SHP77 treated with DMSO at 0.1 percent for 48 hours (cell line): ENCODE results near the gene ABCC12.

Source experiments
- DNase-seq: peaks from one replicate; lab custom pipeline; 2025; lab: John Stamatoyannopoulos, UW

The ABCC12 gene

DNA sequence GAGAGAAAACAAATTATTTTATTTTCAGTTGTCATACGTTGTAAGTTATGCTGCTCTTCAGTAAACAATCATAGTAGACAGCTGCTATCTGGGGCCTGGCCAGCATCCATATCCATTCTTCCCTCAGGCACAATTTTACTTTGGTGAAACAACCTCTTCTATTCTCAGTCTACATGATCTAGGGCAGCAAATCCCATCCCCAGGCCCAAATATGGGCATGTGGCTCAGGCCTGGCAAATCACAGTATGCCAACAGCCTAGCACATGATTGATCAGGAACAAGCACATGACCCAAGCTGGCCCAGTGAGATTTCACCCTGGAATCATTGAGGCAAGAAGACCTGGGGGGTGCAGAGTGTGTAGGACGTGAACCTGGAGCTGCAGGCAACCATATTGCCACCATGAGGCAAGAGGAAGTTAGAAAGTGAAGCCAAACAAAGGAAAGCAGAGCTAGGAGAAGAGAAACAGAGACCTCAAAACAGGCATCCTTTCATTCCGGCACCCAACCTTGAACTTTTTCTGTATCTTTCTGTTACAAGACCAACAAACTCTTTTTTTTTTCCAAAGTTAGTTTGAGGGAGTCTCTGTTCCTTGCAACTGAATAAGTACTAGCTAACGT lies 10.3 kb upstream of the ABCC12 start:
- DNase-seq = no peak

DNA sequence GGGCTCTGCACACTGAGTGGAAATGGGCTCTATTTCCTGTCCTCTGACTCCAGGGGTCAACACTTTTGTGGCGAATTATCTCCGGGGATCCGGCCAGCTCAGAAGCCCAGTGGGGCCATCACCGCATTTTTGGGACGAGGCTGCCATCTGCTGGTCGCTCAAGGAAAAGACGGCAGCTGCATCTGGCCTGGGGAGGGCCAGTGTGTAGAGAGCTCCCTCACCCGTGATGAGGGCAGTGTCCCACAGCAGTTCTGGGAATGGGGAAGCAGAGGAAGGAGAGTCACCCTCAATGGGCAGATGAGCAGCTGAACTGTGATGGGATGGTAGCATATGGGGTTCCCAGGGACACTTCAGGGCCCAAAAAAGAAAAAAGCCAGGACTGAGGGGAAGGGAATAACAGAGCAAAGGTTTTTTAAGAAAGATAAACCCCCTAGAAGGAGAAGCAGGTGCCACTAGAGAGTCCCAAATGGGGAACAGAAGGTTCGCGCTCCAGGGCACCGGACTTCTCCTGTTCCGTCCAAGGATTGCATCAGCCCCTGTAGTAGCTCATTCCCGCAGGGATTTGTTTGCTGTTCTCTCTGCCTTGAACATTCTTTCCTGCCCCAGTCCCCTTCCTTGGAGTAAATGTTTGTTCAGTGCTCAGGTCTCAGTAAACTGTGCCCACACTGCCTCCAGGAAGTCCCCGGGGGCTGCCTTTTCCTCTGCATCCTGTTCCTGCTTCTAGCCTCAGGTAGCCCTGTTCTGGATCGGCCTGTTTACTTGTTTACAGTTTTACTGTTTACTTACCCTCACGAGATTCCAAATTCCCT lies 9.3 kb upstream of the ABCC12 start:
- DNase-seq = peak; percentile 64

DNA sequence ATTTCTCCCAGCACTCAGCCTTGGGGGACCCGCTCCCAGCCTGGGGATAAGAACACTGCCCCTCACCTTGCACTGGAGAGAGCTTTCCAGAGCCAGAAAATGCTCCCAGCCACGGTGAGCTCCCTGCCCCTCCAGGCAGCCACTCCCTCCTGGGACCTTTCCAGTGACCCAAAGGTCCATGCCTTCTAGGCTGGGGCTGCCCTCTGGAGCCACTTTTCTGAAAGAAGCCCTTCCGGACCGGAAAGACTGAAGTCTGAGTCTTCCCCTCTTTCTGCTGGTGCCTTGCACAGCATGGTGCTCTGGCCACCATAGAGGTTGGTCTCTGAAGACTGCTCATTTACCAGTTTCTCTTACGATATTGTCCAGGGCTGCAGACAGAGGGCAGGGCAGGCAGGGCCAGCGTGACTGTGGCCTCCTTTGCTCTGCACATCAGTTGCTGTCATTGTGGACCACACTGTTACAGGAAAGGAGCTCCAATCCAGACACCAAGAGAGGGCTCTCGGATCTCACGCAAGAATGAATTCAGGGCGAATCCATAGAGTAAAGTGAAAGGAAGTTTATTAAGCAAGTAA lies 7.1 kb upstream of the ABCC12 start:
- no peak for DNase-seq

DNA sequence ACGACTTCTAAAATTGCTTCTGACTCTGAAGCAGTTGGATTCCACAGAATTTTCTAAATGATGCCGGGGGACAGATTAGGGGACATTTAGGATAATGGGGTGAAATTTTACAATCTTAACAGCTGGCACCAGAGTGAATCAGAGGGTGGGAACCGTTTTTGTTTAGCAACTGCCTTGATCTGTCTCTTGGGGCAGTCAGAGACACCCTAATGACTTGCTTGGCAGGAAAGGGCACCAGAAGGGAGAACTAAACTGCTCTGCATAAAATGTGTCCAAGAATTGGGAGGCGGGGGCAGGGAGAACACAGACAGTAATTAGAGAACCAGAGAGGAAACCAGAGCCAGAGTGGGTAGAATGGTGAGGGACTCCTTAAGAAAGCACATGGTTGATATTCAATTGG lies 6.1 kb upstream of the ABCC12 start:
- DNase-seq = no peak

DNA sequence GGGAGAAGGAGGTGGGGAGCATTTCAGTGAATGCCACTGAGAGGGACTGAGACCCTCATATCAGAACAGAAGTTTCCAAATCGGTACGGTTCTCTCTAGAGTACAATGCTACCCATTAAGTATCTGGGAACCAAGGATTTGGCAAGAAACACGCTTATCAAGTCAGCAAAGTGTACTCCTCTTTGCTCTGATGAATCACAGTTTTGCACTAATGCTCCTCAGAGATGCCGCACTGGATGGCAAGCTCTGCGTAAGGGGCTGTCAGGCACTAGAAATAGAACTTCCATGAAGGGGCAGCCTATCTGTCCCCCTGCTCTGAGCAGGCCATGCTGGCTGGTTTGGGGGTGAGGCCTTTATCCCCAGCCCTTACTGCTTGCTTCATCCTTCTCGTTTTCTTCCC lies 4.8 kb upstream of the ABCC12 start:
- DNase-seq = no peak

DNA sequence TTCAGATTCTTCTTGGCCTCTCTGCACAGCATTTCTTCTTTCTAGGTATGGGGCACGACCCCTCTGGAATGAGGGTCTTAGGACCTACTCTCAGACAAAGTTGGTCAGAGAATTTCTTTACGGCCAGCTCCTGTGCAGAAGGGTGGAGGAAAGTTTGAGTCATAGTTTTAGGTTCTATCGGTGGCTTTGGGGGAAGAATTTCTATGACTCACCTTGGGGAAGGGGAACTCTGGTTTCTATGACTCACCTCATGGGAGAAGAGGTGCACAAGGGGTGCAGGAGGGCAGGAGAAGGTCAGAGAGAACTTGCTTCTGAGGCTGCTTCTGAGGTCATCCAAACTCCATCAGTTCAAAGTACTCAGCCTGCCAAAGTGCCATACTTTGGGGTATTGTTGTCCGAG lies 2.5 kb upstream of the ABCC12 start:
- no peak for DNase-seq

DNA sequence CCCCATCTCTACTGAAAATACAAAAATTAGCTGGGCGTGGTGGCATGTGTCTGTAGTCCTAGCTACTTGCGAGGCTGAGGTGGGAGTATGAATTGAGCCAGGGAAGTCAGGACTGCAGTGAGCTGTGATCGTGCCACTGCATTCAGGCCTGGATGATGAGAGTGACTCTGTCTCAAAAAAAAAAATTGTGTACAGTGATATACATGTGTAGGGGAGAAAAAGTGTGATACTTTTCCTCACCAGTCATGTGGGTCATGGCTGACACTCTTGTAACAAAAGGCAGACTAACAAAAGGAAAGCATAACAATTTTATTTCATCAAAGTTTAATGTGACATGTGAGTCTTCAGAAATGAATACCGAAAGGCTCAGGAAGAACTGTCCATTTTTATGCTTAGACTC lies 2.0 kb upstream of the ABCC12 start:
- no peak for DNase-seq

DNA sequence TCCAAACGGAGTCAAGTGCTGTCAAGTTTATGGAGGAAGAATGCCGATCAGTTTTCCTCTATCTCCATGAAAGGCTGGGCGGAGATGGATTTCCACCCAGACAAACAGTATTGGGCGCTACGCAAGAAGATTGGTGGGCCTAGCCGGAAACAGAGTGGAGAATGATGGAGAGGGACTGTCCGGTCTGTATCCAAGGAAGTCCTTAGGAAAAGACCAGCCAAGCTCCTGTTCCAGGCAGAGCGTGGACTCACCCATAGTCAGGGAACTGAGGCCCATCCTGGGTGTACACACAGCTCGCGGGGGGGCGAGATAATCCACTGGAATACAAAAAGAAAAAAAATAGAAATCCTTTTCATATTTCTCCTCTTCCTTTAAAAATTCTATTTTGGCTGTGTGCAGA lies 1.5 kb upstream of the ABCC12 start:
- no peak for DNase-seq

DNA sequence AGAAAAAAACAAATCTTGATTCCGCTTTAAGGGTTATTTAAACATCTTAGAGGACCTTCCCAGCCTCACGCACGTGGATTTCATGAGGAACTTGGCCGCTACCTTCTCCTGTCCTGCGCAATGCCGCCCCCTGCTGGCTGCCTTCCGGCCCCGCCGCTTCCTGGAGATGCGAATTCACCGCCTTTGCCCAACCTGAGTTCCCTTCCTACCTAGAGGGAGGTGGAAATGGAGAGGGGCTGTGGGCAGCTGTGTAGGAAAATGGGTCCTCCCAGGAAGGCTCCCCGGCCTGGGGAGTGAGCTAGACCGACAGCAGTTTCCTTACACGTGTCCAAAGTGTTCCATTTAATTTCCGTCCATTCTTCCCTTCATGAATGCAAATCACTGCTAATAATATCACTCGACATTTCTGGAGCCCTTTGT lies 1.0 kb upstream of the ABCC12 start:
- peak; percentile 70 for DNase-seq

DNA sequence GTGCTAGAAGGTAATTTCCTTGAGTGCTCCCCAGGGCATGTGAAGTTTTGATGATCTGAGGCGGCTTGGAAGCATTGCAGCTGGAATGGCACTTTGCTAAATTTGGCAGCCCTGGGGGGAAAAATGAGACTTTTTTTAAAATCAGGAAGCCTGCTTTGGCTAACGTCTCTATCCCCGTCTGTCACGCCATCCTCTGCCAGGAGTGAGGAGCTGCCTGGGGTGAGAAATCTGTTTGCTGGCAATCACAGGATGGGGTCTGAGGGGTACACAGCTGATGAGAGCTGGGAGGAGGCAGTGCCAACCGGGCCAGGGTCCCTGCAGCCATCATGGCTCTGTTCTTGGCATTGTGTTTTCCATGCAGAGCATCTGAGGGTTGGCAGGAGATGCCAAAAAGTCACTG lies 2.0 kb downstream of the ABCC12 start:
- no peak for DNase-seq

DNA sequence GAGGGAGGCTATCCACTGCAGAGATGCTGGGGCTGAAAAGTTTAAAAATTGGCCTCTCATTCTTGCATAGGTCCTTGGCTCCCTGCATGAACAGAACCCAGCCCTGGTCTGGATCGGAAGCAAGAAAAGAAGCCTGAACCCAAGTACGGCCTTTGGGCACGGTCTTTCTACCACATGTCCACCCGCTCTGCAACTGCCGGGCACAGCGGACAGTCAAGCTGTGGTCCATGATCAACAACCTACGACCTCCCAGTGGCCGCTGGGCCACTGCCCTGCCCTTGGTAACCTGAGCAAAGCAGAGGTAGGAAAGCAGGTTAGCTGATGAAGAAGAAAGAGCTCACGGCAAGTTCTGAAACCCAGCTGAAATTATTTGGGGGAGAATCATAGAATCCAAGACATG lies 3.6 kb downstream of the ABCC12 start:
- DNase-seq = no peak

DNA sequence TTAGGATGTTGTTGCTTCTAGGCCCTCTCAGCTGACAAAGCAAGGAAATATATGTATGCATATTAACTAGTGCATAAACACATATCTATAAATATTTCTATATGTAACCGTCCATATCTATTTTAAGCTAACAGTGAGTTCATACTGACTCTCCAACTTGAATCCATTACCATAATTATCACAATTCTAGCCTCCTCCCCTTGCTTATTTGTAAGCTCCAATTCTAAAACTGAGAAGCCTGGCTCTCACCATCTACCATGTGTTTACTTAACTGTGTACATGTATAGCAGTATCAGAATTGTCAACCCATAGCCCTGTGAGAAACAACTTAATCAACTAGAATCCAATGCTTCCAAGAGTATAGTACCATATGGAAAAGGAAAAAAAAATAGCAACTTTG lies 5.1 kb downstream of the ABCC12 start:
- DNase-seq = no peak

DNA sequence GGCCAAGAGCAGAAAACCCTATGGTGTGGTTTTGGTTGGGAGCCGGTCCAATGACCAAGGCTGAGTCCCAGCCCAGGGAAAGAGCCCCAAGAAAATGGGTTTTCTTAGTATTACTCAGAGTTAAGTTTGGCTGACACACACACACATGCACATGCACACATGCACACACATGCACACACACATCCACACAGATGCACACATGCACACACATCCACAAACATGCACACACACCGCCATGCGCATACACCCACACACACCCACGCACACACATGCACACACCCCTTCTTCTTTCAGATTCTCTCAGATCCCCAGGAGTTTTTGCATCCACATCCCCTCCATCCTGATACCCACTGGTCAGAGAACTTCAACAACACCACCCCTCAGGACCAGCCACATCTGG lies 9.1 kb downstream of the ABCC12 start:
- no peak for DNase-seq

DNA sequence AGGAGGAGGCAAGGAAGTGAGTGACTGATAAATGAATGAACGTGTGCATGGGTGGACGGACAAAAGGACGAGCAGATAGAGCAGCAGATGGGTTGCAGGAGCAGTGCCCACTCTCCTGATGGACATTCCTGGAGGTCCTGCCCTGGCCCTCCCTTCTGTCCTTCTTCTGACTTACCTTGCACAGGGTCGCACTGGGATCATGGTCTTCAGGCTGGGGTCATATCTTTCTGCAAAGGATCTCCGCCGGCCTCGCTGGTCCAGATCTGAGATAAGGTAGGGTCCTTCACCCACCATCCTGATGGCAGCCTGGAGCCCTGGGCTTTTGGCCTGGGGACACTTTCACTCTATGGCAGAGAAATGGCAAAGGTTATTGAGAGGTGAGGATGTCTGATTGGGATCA lies 9.7 kb downstream of the ABCC12 start:
- DNase-seq = no peak

DNA sequence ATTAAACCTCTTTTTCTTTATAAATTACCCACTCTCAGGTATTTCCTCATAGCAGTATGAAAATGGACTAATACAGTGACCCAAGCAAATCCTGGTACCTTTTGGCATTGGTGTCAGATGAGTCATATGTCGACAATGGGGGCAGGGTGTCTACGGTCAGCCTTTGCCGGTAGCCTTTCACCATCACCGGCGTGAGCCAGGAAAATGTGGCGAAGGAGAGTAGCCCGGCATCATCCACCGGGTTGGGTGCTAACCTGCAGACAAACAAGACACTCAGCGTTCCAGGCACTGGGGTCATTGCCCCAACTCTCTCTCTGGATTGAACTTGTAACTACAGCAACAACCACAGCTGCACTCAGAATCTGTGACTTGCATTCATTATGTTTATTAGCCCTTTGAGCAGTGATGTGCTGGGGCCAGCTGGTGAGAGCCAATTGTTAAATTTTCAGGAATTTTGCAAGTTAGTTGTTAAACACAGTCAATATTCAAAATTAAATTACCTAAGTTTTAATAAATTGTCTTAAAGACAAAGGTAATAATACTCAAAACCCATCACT lies 11.9 kb downstream of the ABCC12 start:
- no peak for DNase-seq

DNA sequence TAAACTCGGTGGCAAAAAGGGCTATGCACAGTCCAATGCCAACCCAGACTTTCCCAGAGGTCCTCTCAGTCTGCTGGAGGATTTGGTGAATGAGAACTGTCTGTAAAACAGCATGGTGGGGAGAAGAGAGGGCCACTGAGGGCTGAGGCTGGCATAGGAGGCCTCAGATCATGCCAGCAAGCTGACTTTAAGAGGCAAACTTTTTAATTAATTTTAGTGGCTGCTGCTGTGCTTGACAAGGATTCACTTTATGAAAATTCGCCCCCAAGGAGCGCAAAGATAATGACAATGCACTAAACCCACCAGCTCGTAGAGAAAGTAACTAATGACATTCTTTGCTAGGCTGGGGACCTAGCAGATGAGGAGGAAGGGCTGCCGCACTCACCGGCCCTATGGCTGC lies 15.0 kb downstream of the ABCC12 start:
- DNase-seq = no peak

DNA sequence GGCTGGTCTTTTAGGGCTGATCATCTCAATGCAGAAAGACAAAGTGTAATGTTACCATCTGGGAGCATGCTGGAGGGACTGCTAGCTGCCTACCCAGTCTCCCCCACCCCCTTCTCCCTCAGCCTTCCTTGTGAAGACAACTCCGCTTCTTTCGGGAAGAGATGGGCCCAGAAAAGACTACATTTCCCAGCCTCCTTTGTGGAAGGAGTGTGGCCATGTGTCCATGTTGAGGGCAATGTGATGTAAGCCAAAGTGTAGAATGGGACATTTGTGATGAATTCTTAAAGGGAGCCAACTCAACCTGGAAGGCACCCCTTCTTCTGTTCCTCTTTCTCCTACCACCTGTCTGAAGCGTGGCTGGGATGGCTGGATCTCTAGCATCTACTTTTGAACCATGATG lies 16.3 kb downstream of the ABCC12 start:
- no peak for DNase-seq

DNA sequence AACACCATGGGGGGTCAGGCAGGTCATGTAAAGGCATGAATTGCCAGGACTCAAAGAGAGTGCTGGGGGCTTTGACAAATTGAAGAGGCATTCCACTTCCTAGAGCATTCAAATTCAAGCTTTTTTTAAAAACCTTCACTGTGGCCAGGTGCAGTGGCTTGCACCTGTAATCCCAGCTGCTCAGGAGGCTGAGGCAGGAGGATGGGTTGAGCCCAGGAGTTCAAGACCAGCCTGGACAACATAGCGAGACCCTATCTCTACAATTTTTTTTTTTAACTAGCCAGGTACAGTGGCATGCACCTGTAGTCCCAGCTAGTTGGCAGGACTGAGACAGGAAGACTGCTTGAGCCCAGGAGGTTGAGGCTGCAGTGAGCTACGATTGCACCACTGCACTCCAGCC lies 17.2 kb downstream of the ABCC12 start:
- no peak for DNase-seq

DNA sequence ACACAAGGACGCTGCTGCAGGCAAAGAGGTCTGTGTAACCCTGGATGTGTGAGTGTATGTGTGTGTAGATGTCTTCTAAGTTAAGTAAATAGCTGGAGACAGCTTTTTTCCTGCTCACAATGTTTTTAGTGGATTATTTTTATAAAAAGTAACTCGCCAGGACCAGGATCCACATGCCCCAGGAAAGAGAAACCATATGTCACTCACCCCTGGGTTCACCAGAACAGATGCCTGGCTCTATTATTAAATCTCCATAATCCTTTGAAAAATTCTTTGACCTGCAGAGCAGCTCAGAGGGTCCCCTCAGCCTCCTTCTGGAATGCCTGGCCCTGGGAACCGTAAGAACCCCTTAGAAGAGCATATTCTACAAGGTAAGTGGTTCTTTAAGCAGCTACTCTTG lies 18.0 kb downstream of the ABCC12 start:
- no peak for DNase-seq

DNA sequence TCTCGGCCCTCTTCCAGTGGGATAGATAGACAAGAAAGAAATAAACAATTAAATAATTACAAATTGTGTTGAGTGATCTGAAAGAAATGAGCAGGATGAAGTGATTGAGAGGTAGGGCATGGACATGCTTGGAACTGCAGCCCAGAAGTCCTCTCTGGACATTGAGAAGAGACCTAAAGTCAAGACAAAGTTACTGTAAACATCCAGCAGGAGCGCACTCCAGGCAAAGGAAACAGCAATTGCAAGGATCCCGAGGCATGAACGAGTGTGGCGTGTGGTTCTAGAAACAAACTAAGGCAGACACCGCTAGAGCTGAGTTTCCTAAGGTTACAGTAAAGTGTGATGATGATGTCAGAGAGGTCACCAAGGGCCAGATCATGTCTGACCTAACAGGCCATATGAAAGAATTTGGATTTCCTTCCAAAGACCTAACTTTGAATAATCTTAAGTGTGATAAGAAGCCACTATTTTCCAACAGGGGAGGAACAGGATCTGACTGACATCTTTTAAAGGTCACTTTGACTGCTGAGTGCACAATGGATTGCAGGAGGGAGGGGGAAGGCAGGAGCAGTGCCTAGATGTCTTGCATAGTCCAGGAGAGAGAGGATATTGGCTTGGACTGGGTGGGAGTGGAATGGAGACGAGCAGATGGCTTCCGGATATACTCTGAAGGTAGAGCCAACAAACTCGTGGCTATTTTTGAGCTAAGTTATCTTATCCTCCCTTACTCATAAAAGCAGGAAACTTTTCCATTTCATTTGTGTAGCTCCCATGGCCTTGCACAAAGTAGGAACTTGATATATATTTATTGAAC lies 19.0 kb downstream of the ABCC12 start:
- no peak for DNase-seq

DNA sequence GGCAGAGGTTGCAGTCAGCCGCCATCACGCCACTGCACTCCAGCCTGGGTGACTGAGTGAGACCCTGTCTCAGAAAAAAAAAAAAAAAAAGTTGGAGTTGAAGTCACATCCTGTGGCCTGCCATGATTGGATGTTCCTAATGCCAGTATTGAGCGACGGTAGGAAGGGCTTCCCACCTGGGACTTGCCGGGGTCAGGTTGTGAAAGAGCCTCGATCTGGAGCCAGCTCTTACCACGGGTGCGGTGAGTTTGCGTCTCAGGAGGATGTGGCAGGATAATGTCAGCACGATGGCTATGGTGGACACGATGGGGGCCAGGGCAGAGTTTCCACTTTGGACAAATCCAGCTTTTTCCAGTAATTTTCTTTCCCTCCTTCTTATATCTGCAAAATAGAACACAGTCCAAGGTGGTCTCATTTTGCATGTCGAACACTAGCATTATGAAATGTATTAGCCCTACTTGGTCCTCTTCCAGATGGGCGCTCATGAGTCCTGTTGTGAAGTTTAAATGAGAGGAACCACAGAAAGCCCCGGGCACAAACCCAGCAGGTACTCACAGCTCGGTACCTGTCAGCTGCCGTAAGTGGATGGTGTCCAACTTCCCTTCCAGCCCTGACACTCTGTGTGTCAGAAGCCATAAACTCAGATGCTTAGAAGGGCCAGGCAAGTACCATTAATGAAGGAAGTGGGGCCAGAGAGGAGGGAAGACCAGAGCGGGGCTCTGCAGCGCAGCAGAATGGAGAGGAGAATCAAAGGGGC lies 22.2 kb downstream of the ABCC12 start:
- DNase-seq = no peak

DNA sequence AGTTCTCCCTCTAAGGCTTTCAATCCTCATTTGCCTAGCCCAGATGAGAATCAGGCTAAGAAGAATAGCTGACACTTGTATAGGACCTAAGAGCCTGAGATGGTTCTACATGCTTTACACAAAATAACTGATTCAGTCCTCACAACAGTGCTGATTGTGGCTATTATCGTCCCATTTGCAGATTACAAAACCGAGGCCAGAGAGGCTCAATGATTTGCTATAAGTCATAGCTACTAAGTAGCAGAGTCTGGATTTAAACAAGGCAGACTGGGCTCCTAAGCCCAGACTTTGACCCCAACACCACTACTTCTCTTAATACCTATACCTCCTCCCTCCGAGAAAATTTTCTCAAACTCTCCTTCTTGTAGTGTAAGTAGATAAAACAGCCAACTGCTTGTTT lies 23.1 kb downstream of the ABCC12 start:
- DNase-seq = no peak
